K562 (cell line): ENCODE measurements around the gene PSMB7. TPM values are rescaled to one million over a fixed set of nuclear protein-coding genes. Genes with fewer than 3 reads are reported as not detected.

Source experiments
- ATAC-seq: fragments of 200-7000 bp; cut with Tn5 transposase; 3 replicates; pipeline ENCODE4 v1.9.1; 2020; ENCODE audit warnings: moderate library complexity
- BruUV-seq: library from RNA; stranded (reverse); fragments of 400-500 nt; replicated peaks from 2 replicates; lab custom pipeline; 2021; lab: Mats Ljungman, UMichigan
- CTCF ChIA-PET: fragments of 300-600 bp; formaldehyde crosslinking; extraction: SDS; loops from one replicate; lab custom pipeline; 2021; ENCODE audit warnings: low intra/inter-chr PET ratio; lab: Yijun Ruan, JAX
- POLR2A ChIA-PET: fragments of 300-600, 350-650 bp; sonication (Branson Sonifier 250); formaldehyde crosslinking; extraction: SDS; loops from one replicate; lab custom pipeline; 2021; ENCODE audit warnings: antibody characterized with exemption, inconsistent platforms; lab: Yijun Ruan, JAX
- DNase-seq, 4 experiments: peaks; one replicate each; pipeline versions ENCODE4 v3.0.0 to v3.0.0-alpha.2; 2011 to 2018; ENCODE audit warnings: low spot score in 3 of 4, mixed read lengths in 3 of 4; ENCODE audit errors: extremely low read depth in 1 of 4
- FAIRE-seq: peaks from 2 replicates; lab custom pipeline; 2011; peaks lifted over from hg19 to GRCh38; lab: Jason Lieb, UNC
- H2AFZ ChIP-seq: 2 replicates; pipeline ENCODE4 v1.6.0; 2011; ENCODE audit warnings: low read depth, low read length, control low read depth, inconsistent platforms
- H3K27ac ChIP-seq: fragments of 200-600 bp; 3 replicates; pipeline ENCODE4 v1.8.0; 2011; ENCODE audit warnings: low read depth, mild to moderate bottlenecking, control low read depth, inconsistent platforms, low read length, moderate library complexity, mixed read lengths; ENCODE audit errors: extremely low read depth
- H3K27me3 ChIP-seq, 2 experiments: fragments of 300-600 bp in 1 of 2; 2 replicates in 1 of 2; 3 replicates in 1 of 2; pipeline versions ENCODE4 v1.6.0 to v1.8.0; 2011; ENCODE audit warnings: inconsistent platforms in 2 of 2, low read length in 2 of 2, mild to moderate bottlenecking in 1 of 2, mixed read lengths in 1 of 2, moderate library complexity in 1 of 2; ENCODE audit not compliant: control insufficient read depth in 2 of 2, insufficient read depth in 2 of 2
- H3K36me3 ChIP-seq: fragments of 300-600 bp; 3 replicates; pipeline ENCODE4 v1.8.0; 2011; ENCODE audit warnings: mild to moderate bottlenecking, low read length, inconsistent platforms; ENCODE audit not compliant: control insufficient read depth, insufficient read depth
- H3K4me1 ChIP-seq, 2 experiments: fragments of 200-600 bp in 1 of 2; replicated peaks in 1 of 2; 2 replicates in 1 of 2; 3 replicates in 1 of 2; pipeline versions ENCODE4 v1.5.1 to v1.8.0; 2011; ENCODE audit warnings: inconsistent platforms in 2 of 2, low read length in 2 of 2, mild to moderate bottlenecking in 1 of 2, mixed read lengths in 1 of 2, moderate library complexity in 1 of 2; ENCODE audit not compliant: control insufficient read depth in 2 of 2, insufficient read depth in 2 of 2
- H3K4me2 ChIP-seq: 2 replicates; pipeline ENCODE4 v1.6.1; 2011; ENCODE audit warnings: low read length, control low read depth, inconsistent platforms, mixed read lengths; ENCODE audit not compliant: insufficient read depth
- H3K4me3 ChIP-seq: fragments of 200-600 bp; sonication (generic), shearing (Covaris generic); 2 replicates; pipeline ENCODE4 v1.5.1; 2016; ENCODE audit warnings: control low read depth, inconsistent platforms
- H3K79me2 ChIP-seq: fragments of 200-600 bp; 3 replicates; pipeline ENCODE4 v1.8.0; 2011; ENCODE audit warnings: low read length, inconsistent platforms; ENCODE audit not compliant: control insufficient read depth, insufficient read depth
- H3K9ac ChIP-seq, 2 experiments: 2 replicates each; pipeline versions ENCODE4 v1.6.0 to v1.6.1; 2011; ENCODE audit warnings: low read depth in 2 of 2, low read length in 2 of 2, control low read depth in 1 of 2, inconsistent platforms in 1 of 2, mild to moderate bottlenecking in 1 of 2, mixed read lengths in 1 of 2; ENCODE audit not compliant: insufficient read depth in 1 of 2
- H3K9me1 ChIP-seq: one replicate; pipeline ENCODE4 v1.6.0; 2011; ENCODE audit warnings: inconsistent platforms, mild to moderate bottlenecking, low read length, moderate library complexity; ENCODE audit not compliant: control insufficient read depth, insufficient read depth
- H3K9me3 ChIP-seq: replicated peaks from 2 replicates; pipeline ENCODE4 v1.5.1; 2011; ENCODE audit warnings: low read depth, low read length, inconsistent platforms; ENCODE audit not compliant: control insufficient read depth, insufficient read depth
- H4K20me1 ChIP-seq: replicated peaks from 2 replicates; pipeline ENCODE4 v1.6.1; 2011; ENCODE audit warnings: low read length, inconsistent platforms, mixed read lengths; ENCODE audit not compliant: control insufficient read depth, insufficient read depth
- ARHGAP35 ChIP-seq: fragments of 450-650 bp; IDR thresholded peaks from 2 replicates; pipeline ENCODE4 v1.6.1; 2018; ENCODE audit not compliant: partially characterized antibody
- CHD7 ChIP-seq: fragments of 200-600 bp; sonication (generic); IDR thresholded peaks from one replicate; pipeline ENCODE4 v1.6.1; 2012; ENCODE audit warnings: mild to moderate bottlenecking, low read depth, low read length, inconsistent platforms
- HDAC6 ChIP-seq: IDR thresholded peaks from 2 replicates; pipeline ENCODE4 v1.6.1; 2012; ENCODE audit warnings: low read depth, mild to moderate bottlenecking, control low read depth, inconsistent platforms, low read length, moderate library complexity
- KLF13 ChIP-seq: fragments of 450-650 bp; IDR thresholded peaks from 2 replicates; pipeline ENCODE4 v1.6.1; 2016; ENCODE audit warnings: missing genetic modification characterization, low read depth, mild to moderate bottlenecking, missing compliant biosample characterization, moderate library complexity, borderline replicate concordance
- MLX ChIP-seq, 2 experiments: fragments of 450-650 bp in 1 of 2; sonication (generic) in 1 of 2; formaldehyde crosslinking; conservative IDR thresholded peaks; 2 replicates each; pipeline versions ENCODE4 v1.4.0 to v1.8.1; 2020 to 2022; ENCODE audit warnings: mild to moderate bottlenecking in 1 of 2, missing genetic modification reagents in 1 of 2
- MYBL2 ChIP-seq, 2 experiments: fragments of 450-650 bp in 1 of 2; sonication (generic) in 1 of 2; formaldehyde crosslinking in 1 of 2; IDR thresholded peaks; 2 replicates each; pipeline versions ENCODE4 v1.6.1 to v1.8.1; 2017 to 2022; ENCODE audit warnings: borderline replicate concordance in 1 of 2, inconsistent platforms in 1 of 2, low read depth in 1 of 2, mild to moderate bottlenecking in 1 of 2, missing genetic modification reagents in 1 of 2, moderate library complexity in 1 of 2
- NUFIP1 ChIP-seq: fragments of 450-650 bp; IDR thresholded peaks from 2 replicates; pipeline ENCODE4 v1.6.1; 2018; ENCODE audit not compliant: partially characterized antibody
- PURB ChIP-seq: sonication (generic); formaldehyde crosslinking; IDR thresholded peaks from 2 replicates; pipeline ENCODE4 v1.9.0; 2021; ENCODE audit warnings: low read depth, mild to moderate bottlenecking, missing genetic modification reagents
- TEAD4 ChIP-seq, 2 experiments: sonication (generic) in 1 of 2; formaldehyde crosslinking in 1 of 2; IDR thresholded peaks; 2 replicates each; pipeline versions ENCODE4 v1.6.1 to v1.8.0; 2012 to 2022; ENCODE audit warnings: borderline replicate concordance in 1 of 2, inconsistent platforms in 1 of 2, low read length in 1 of 2, mild to moderate bottlenecking in 1 of 2, missing genetic modification reagents in 1 of 2
- ZNF253 ChIP-seq: fragments of 250-450 bp; sonication (Bioruptor Pico); conservative IDR thresholded peaks from 2 replicates; pipeline ENCODE4 v1.6.1; 2021; ENCODE audit warnings: mild to moderate bottlenecking
- WGBS: fragments of 100-300 bp; shearing (Covaris generic); methylation state at CpG from one replicate; pipeline ENCODE4 v1.1.6; 2016; ENCODE audit warnings: low coverage, mixed read lengths; ENCODE audit not compliant: insufficient coverage; ENCODE audit errors: missing lambda C conversion rate; 5-methylcytosine and 5-hydroxymethylcytosine counted together
- in situ Hi-C: fragments of 300-500 bp; cut with MboI; formaldehyde crosslinking; loops from 4 replicates; pipeline ENCODE4 v1.15.0; 2018; ENCODE audit warnings: inconsistent platforms, mixed read lengths
- intact Hi-C: fragments of 100-400 bp; cut with micrococcal nuclease; formaldehyde crosslinking; loops from 2 replicates; pipeline ENCODE4 v1.14.2; 2022
- polyA plus RNA-seq, 8 experiments: library from polyadenylated mRNA; depleted of rRNA in 4 of 8; stranded (reverse) in 5 of 8; unstranded in 3 of 8; fragments of >200 nt; fragmentation: Nextera tagmentation in 2 of 8; fragmentation: Illumina TruSeq in 1 of 8; extraction: Ambion mirVana in 2 of 8; extraction: Trizol in 1 of 8; gene quantifications; 2 replicates each; pipeline versions ENCODE4 v1.2.1 to v1.2.3, GENCODE V29; 2011 to 2014; ENCODE audit warnings: inconsistent platforms in 1 of 8, missing spikeins in 1 of 8
- total RNA-seq, 7 experiments: library from RNA; depleted of rRNA in 6 of 7; stranded (reverse); fragments of >200 nt in 6 of 7; fragmentation: Illumina TruSeq in 2 of 7; extraction: Trizol in 2 of 7; gene quantifications; 2 replicates each; pipeline versions ENCODE4 v1.2.1 to v1.2.3, GENCODE V29; 2011 to 2021; ENCODE audit warnings: low replicate concordance in 1 of 7

PSMB7 gene
- total and polyA plus RNA-seq, 9 of the 15 experiments (the other 6 are each of a cell fraction or from before 2014, with no cell fraction given) = 321 to 978 (median 407) TPM

GRCh38 chr9:124325816-124326215 is 89.4 kb downstream of the PSMB7 start:
- Histone ChIP-seq H3K36me3 (no peaks in the 10 kb centered on the region; the same call in 2 of the 3 replicates), H3K79me2 (no peaks in the 10 kb centered on the region), H2AFZ (no peak overlapping the region), H3K4me3 (no peak overlapping the region), H3K27ac (no peak overlapping the region), H4K20me1 (no peaks in the 10 kb centered on the region), H3K9me1 (no peaks in the 10 kb centered on the region), H3K9ac (peak overlapping the region in 1 of 2 experiments; percentile 45; a peak in 1 of 4 replicates), H3K27me3 (no peaks in the 10 kb centered on the region), H3K4me2 (no peak overlapping the region), H3K4me1 (peaks cover 11 to 19% of the 10 kb centered on the region in 2 experiments), H3K9me3 (no peaks in the 10 kb centered on the region)
- intact Hi-C loops (no loop called here), in situ Hi-C loops (no loop called here)
- no TSS peak for BruUV-seq
- DNase-seq = no peak
- no peak for ATAC-seq
- no peak for FAIRE-seq
- POLR2A ChIA-PET = interaction anchor here (0.9 kb wide), 1 partner anchor 72 kb away, joined by 3 read pairs; no protein-coding TSS in a partner anchor
- CTCF ChIA-PET = no interaction called here
- 68% methylated on average over 4 of the region's 6 CpGs for WGBS
- TF ChIP-seq HDAC6 (no peak), ARHGAP35 (no peak), TEAD4 (IDR thresholded peaks at IDR 0.05; ENCODE audit: low read length) (no peak), TEAD4 (CRISPR knock-in tag; IDR thresholded peaks at IDR 0.05; ENCODE audit: borderline replicate concordance) (no peak), MLX (CRISPR knock-in tag; conservative IDR thresholded peaks at IDR 0.05) (no peak), NUFIP1 (no peak), CHD7 (no peak), ZNF253 (CRISPR knock-in tag) (no peak), PURB (CRISPR knock-in tag) (no peak), MYBL2 (IDR thresholded peaks at IDR 0.05; ENCODE audit: low read depth) (no peak), MYBL2 (CRISPR knock-in tag; IDR thresholded peaks at IDR 0.05; ENCODE audit: borderline replicate concordance) (no peak), KLF13 (no peak)
